HepG2 (cell line): ENCODE data around the gene RAMP3. TPM values are rescaled to one million over a fixed set of nuclear protein-coding genes. Genes with fewer than 3 reads are reported as not detected.
A peak's percentile ranks its signal among the peaks of the same experiment; 100 is the strongest.

ENCODE experiments used
- DRAP1 ChIP-seq: IDR thresholded peaks from 2 replicates; pipeline ENCODE4 v1.6.1; 2016; ENCODE audit warnings: missing genetic modification reagents, missing compliant biosample characterization
- FOXA3 ChIP-seq: IDR thresholded peaks from 2 replicates; pipeline ENCODE4 v1.6.1; 2016; ENCODE audit warnings: missing genetic modification reagents, missing compliant biosample characterization
- FOXO4 ChIP-seq: sonication (generic); formaldehyde crosslinking; conservative IDR thresholded peaks from 2 replicates; pipeline ENCODE4 v1.8.1; 2023; ENCODE audit warnings: missing genetic modification reagents
- FUBP1 ChIP-seq: sonication (generic); formaldehyde crosslinking; IDR thresholded peaks from 2 replicates; pipeline ENCODE4 v1.5.1; 2020; ENCODE audit warnings: missing genetic modification reagents, mild to moderate bottlenecking, borderline replicate concordance
- HOXA9 ChIP-seq: sonication (generic); formaldehyde crosslinking; IDR thresholded peaks from 2 replicates; pipeline ENCODE4 v1.8.1; 2022; ENCODE audit warnings: missing genetic modification reagents, mild to moderate bottlenecking, moderate library complexity, borderline replicate concordance
- ISL2 ChIP-seq: sonication (generic); formaldehyde crosslinking; IDR thresholded peaks from 2 replicates; pipeline ENCODE4 v1.5.0; 2020; ENCODE audit warnings: missing genetic modification reagents
- MATR3 ChIP-seq: sonication (generic); formaldehyde crosslinking; IDR thresholded peaks from 2 replicates; pipeline ENCODE4 v1.4.0; 2020; ENCODE audit warnings: missing genetic modification reagents
- SALL2 ChIP-seq: sonication (generic); formaldehyde crosslinking; IDR thresholded peaks from 2 replicates; pipeline ENCODE4 v1.8.1; 2023; ENCODE audit warnings: mild to moderate bottlenecking, missing genetic modification reagents, inconsistent platforms
- SRSF1 ChIP-seq: fragments of 200-400 bp; formaldehyde crosslinking; optimal IDR thresholded peaks from 2 replicates; pipeline ENCODE3; 2017; ENCODE audit warnings: mild to moderate bottlenecking, low read depth, low read length, moderate library complexity
- SUZ12 ChIP-seq: fragments of 150-350 bp; IDR thresholded peaks from 2 replicates; pipeline ENCODE4 v1.6.1; 2014; ENCODE audit warnings: low read depth, low read length
- TAF15 ChIP-seq: fragments of 200-400 bp; formaldehyde crosslinking; IDR thresholded peaks from one replicate; pipeline ENCODE4 v1.6.1; 2018; ENCODE audit warnings: mild to moderate bottlenecking, low read depth, low read length; ENCODE audit not compliant: poor library complexity, severe bottlenecking
- ZNF292 ChIP-seq: sonication (generic); formaldehyde crosslinking; IDR thresholded peaks from 2 replicates; pipeline ENCODE4 v1.8.1; 2022; ENCODE audit warnings: mild to moderate bottlenecking, low read depth, missing genetic modification reagents, borderline replicate concordance
- ZNF317 ChIP-seq: sonication (generic); formaldehyde crosslinking; IDR thresholded peaks from 2 replicates; pipeline ENCODE4 v1.5.0; 2020; ENCODE audit warnings: mild to moderate bottlenecking, missing genetic modification reagents
- ZNF329 ChIP-seq: sonication (generic); formaldehyde crosslinking; IDR thresholded peaks from 2 replicates; pipeline ENCODE4 v1.9.0; 2021; ENCODE audit warnings: low read depth, mild to moderate bottlenecking, missing genetic modification reagents
- ZNF569 ChIP-seq: sonication (generic); formaldehyde crosslinking; IDR thresholded peaks from 2 replicates; pipeline ENCODE4 v1.5.0; 2020; ENCODE audit warnings: mild to moderate bottlenecking, missing genetic modification reagents, moderate library complexity, borderline replicate concordance
- ZNF615 ChIP-seq: sonication (generic); formaldehyde crosslinking; IDR thresholded peaks from 2 replicates; pipeline ENCODE4 v1.5.0; 2020; ENCODE audit warnings: mild to moderate bottlenecking, missing genetic modification reagents, borderline replicate concordance
- ZNF646 ChIP-seq: sonication (generic); formaldehyde crosslinking; IDR thresholded peaks from 2 replicates; pipeline ENCODE4 v1.9.0; 2021; ENCODE audit warnings: mild to moderate bottlenecking, missing genetic modification reagents
- ZNF883 ChIP-seq: sonication (generic); formaldehyde crosslinking; IDR thresholded peaks from 2 replicates; pipeline ENCODE4 v1.5.1; 2020; ENCODE audit warnings: mild to moderate bottlenecking, missing genetic modification reagents; ENCODE audit errors: not compliant biosample characterization
- polyA plus RNA-seq, 8 experiments: library from polyadenylated mRNA; depleted of rRNA in 3 of 8; stranded (reverse) in 7 of 8; unstranded in 1 of 8; fragments of >200 nt; fragmentation: Illumina TruSeq in 4 of 8; extraction: Trizol in 4 of 8; gene quantifications; 2 replicates each; pipeline versions ENCODE4 v1.2.1 to v1.2.3, GENCODE V29; 2011 to 2016; ENCODE audit warnings: low read depth in 4 of 8, missing spikeins in 1 of 8, mixed read lengths in 1 of 8; ENCODE audit not compliant: insufficient read depth in 1 of 8
- total RNA-seq, 5 experiments: library from RNA; depleted of rRNA; stranded (reverse); fragments of >200 nt; fragmentation: Illumina TruSeq; extraction: Trizol; gene quantifications; 2 replicates each; pipeline ENCODE4 v1.2.3, GENCODE V29; 2016; ENCODE audit warnings: low read depth in 1 of 5

RAMP3 gene
- total and polyA plus RNA-seq, 2 of the 13 experiments (the other 11 are each of a cell fraction or from before 2014, with no cell fraction given) = not detected

GRCh38 chr7:45111298-45112223 is 46.0 kb upstream of the RAMP3 start, which contains the start of gene TBRG4 (continued):
- peak; percentile 86 for TF ChIP-seq DRAP1 (CRISPR knock-in tag)
- peak; percentile 96 for TF ChIP-seq ZNF615 (CRISPR knock-in tag)
- no peak for TF ChIP-seq SUZ12
- no peak for TF ChIP-seq ZNF569 (CRISPR knock-in tag)
- TF ChIP-seq TAF15 = no peak
- TF ChIP-seq HOXA9 (CRISPR knock-in tag) = 0 out of 2 replicates have a peak, but pooled peaks have one; percentile 77
- TF ChIP-seq ZNF329 (CRISPR knock-in tag) = peak; percentile 87
- peak; percentile 84 for TF ChIP-seq SRSF1
- no peak; the same call in 1 of the 2 replicates for TF ChIP-seq ISL2 (CRISPR knock-in tag)
- 0 out of 2 replicates have a peak, but pooled peaks have one; percentile 81 for TF ChIP-seq FUBP1 (CRISPR knock-in tag)
- TF ChIP-seq FOXO4 (CRISPR knock-in tag) = no peak; the same call in none of the 2 replicates
- TF ChIP-seq ZNF292 (CRISPR knock-in tag) = peak; percentile 57; the same call in 1 of the 2 replicates
- TF ChIP-seq ZNF317 (CRISPR knock-in tag) = peak; percentile 80
- peak; percentile 85 for TF ChIP-seq ZNF883 (CRISPR knock-in tag)
- peak; percentile 73 for TF ChIP-seq FOXA3 (CRISPR knock-in tag)
- TF ChIP-seq ZNF646 (CRISPR knock-in tag) = 0 out of 2 replicates have a peak, but pooled peaks have one; percentile 40
- no peak for TF ChIP-seq MATR3 (CRISPR knock-in tag)
- TF ChIP-seq SALL2 = peak; percentile 100
